HepG2 (cell line): ENCODE data around the gene JPH4. TPM values are rescaled to one million over a fixed set of nuclear protein-coding genes. Genes with fewer than 3 reads are reported as not detected.

Experiments
- BRCA1 ChIP-seq: sonication (generic); formaldehyde crosslinking; IDR thresholded peaks from 2 replicates; pipeline ENCODE4 v1.4.0; 2020; ENCODE audit warnings: missing genetic modification reagents
- CHCHD3 ChIP-seq: sonication (generic); formaldehyde crosslinking; IDR thresholded peaks from 2 replicates; pipeline ENCODE4 v1.8.0; 2022; ENCODE audit warnings: mild to moderate bottlenecking, missing genetic modification reagents, moderate library complexity
- CREM ChIP-seq, 2 experiments: sonication (generic) in 1 of 2; formaldehyde crosslinking in 1 of 2; IDR thresholded peaks; 2 replicates each; pipeline versions ENCODE4 v1.4.0 to v1.6.1; 2016 to 2020; ENCODE audit warnings: antibody characterized with exemption in 1 of 2, mild to moderate bottlenecking in 1 of 2, missing genetic modification reagents in 1 of 2
- EP300 ChIP-seq, 3 experiments: sonication (generic) in 1 of 3; formaldehyde crosslinking in 1 of 3; IDR thresholded peaks; 2 replicates each; pipeline versions ENCODE4 v1.5.1 to v1.6.1; 2011 to 2020; ENCODE audit warnings: low read depth in 2 of 3, low read length in 2 of 3, borderline replicate concordance in 1 of 3, improper control_type of control experiment in 1 of 3, mild to moderate bottlenecking in 1 of 3, missing genetic modification reagents in 1 of 3, moderate library complexity in 1 of 3
- ERF ChIP-seq: IDR thresholded peaks from 2 replicates; pipeline ENCODE4 v1.6.1; 2018; ENCODE audit warnings: missing biosample characterization, missing genetic modification reagents
- HIVEP1 ChIP-seq: sonication (generic); formaldehyde crosslinking; IDR thresholded peaks from 2 replicates; pipeline ENCODE4 v1.4.0; 2020; ENCODE audit warnings: mild to moderate bottlenecking, missing genetic modification reagents
- KDM6A ChIP-seq: IDR thresholded peaks from 2 replicates; pipeline ENCODE4 v1.6.1; 2016; ENCODE audit warnings: low read depth
- NCOR1 ChIP-seq: fragments of 200-600 bp; sonication (generic); IDR thresholded peaks from 2 replicates; pipeline ENCODE4 v1.7.0; 2017; ENCODE audit warnings: antibody characterized with exemption, low read length, borderline replicate concordance
- NR2F6 ChIP-seq, 2 experiments: IDR thresholded peaks; 2 replicates each; pipeline ENCODE4 v1.6.1; 2016; ENCODE audit warnings: antibody characterized with exemption in 1 of 2, mild to moderate bottlenecking in 1 of 2
- NR3C1 ChIP-seq: sonication (generic); formaldehyde crosslinking; IDR thresholded peaks from 2 replicates; pipeline ENCODE4 v1.4.0; 2020; ENCODE audit warnings: missing genetic modification reagents
- TBL1XR1 ChIP-seq: fragments of 150-350 bp; IDR thresholded peaks from 2 replicates; pipeline ENCODE4 v1.6.1; 2014; ENCODE audit warnings: borderline replicate concordance, low read length; ENCODE audit not compliant: partially characterized antibody
- TGIF2 ChIP-seq: IDR thresholded peaks from 2 replicates; pipeline ENCODE4 v1.6.1; 2016; ENCODE audit warnings: control low read depth, missing compliant biosample characterization
- TRIM24 ChIP-seq: sonication (generic); formaldehyde crosslinking; IDR thresholded peaks from 2 replicates; pipeline ENCODE4 v1.8.0; 2022; ENCODE audit warnings: mild to moderate bottlenecking, missing genetic modification reagents
- ZBTB7B ChIP-seq: sonication (generic); formaldehyde crosslinking; IDR thresholded peaks from 2 replicates; pipeline ENCODE4 v1.4.0; 2020; ENCODE audit warnings: missing genetic modification reagents
- ZC3H13 ChIP-seq: sonication (generic); formaldehyde crosslinking; IDR thresholded peaks from 2 replicates; pipeline ENCODE4 v1.8.1; 2023; ENCODE audit warnings: mild to moderate bottlenecking, missing genetic modification reagents, moderate library complexity
- ZFP1 ChIP-seq: IDR thresholded peaks from 2 replicates; pipeline ENCODE4 v1.6.1; 2016
- ZFP37 ChIP-seq: sonication (generic); formaldehyde crosslinking; IDR thresholded peaks from 2 replicates; pipeline ENCODE4 v1.4.0; 2020; ENCODE audit warnings: missing genetic modification reagents, borderline replicate concordance
- ZNF335 ChIP-seq: sonication (generic); formaldehyde crosslinking; IDR thresholded peaks from 2 replicates; pipeline ENCODE4 v1.4.0; 2020; ENCODE audit warnings: missing genetic modification reagents
- ZNF432 ChIP-seq: sonication (generic); formaldehyde crosslinking; IDR thresholded peaks from 2 replicates; pipeline ENCODE4 v1.5.0; 2020; ENCODE audit warnings: missing genetic modification reagents, mild to moderate bottlenecking, borderline replicate concordance
- ZNF773 ChIP-seq: sonication (generic); formaldehyde crosslinking; IDR thresholded peaks from 2 replicates; pipeline ENCODE4 v1.4.0; 2020; ENCODE audit warnings: missing genetic modification reagents, borderline replicate concordance
- ZSCAN12 ChIP-seq: sonication (generic); formaldehyde crosslinking; IDR thresholded peaks from 2 replicates; pipeline ENCODE4 v1.9.0; 2021; ENCODE audit warnings: mild to moderate bottlenecking, missing genetic modification reagents
- polyA plus RNA-seq, 8 experiments: library from polyadenylated mRNA; depleted of rRNA in 3 of 8; stranded (reverse) in 7 of 8; unstranded in 1 of 8; fragments of >200 nt; fragmentation: Illumina TruSeq in 4 of 8; extraction: Trizol in 4 of 8; gene quantifications; 2 replicates each; pipeline versions ENCODE4 v1.2.1 to v1.2.3, GENCODE V29; 2011 to 2016; ENCODE audit warnings: low read depth in 4 of 8, missing spikeins in 1 of 8, mixed read lengths in 1 of 8; ENCODE audit not compliant: insufficient read depth in 1 of 8
- total RNA-seq, 5 experiments: library from RNA; depleted of rRNA; stranded (reverse); fragments of >200 nt; fragmentation: Illumina TruSeq; extraction: Trizol; gene quantifications; 2 replicates each; pipeline ENCODE4 v1.2.3, GENCODE V29; 2016; ENCODE audit warnings: low read depth in 1 of 5
- TF ChIP-seq, protein P1 (sequence below): sonication (generic); formaldehyde crosslinking; IDR thresholded peaks from 2 replicates; pipeline ENCODE4 v1.8.0; 2022; ENCODE audit warnings: missing genetic modification reagents, mild to moderate bottlenecking, moderate library complexity, borderline replicate concordance
- TF ChIP-seq, protein P2 (sequence below): sonication (generic); formaldehyde crosslinking; IDR thresholded peaks from 2 replicates; pipeline ENCODE4 v1.8.0; 2022; ENCODE audit warnings: missing genetic modification reagents, low read depth, mild to moderate bottlenecking, borderline replicate concordance

Gene JPH4
- total and polyA plus RNA-seq, 2 of the 13 experiments (the other 11 are each of a cell fraction or from before 2014, with no cell fraction given), result 0.08 to 0.22 TPM

DNA sequence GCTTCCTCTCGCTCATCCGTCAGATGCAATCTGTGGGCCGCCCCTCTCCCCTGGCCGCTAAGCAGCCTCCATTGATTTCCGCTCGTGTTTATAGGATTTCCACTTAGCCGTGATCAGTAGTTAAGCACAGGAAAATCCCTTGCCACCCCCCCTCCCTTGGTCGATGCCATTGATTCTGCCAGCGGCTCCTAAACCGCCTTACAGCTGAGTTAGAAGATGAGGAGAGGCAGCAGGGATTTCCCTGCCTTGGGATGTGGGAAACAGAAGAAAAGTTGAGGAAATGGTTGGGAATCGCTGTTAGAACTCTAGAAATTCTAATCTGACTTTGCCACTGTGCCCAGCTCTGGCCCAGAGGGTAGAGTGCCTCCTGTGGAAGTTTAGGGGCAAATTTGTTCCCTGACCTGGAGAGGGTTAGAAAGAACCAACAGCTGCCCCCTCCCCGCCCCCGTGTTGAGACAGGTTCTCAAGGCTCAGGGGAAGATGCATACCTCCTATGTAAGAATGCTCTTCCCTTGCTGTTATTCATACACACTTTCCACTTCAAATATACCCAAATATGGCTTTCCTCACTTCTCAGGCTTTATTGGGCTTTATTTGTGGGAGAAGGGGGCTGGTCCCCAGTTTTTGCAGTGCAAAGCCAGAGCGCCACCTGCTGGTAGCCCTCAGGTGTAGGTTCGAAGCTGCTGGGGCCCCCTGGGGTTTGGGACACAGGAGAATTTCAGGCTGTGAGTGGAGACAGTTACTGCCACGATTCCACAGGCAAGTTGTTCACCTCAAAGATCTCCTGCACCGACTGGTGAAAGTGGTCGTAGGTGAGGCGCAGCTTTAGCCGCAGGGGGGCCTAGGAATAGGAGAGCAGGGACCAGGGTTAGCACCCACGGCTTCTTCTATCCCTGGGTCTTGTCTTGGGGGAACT, 19.3 kb downstream of the JPH4 start (continued):
- TF ChIP-seq, protein P1, sequence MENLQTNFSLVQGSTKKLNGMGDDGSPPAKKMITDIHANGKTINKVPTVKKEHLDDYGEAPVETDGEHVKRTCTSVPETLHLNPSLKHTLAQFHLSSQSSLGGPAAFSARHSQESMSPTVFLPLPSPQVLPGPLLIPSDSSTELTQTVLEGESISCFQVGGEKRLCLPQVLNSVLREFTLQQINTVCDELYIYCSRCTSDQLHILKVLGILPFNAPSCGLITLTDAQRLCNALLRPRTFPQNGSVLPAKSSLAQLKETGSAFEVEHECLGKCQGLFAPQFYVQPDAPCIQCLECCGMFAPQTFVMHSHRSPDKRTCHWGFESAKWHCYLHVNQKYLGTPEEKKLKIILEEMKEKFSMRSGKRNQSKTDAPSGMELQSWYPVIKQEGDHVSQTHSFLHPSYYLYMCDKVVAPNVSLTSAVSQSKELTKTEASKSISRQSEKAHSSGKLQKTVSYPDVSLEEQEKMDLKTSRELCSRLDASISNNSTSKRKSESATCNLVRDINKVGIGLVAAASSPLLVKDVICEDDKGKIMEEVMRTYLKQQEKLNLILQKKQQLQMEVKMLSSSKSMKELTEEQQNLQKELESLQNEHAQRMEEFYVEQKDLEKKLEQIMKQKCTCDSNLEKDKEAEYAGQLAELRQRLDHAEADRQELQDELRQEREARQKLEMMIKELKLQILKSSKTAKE (CRISPR knock-in tag), result no peak
- TF ChIP-seq, protein P2, sequence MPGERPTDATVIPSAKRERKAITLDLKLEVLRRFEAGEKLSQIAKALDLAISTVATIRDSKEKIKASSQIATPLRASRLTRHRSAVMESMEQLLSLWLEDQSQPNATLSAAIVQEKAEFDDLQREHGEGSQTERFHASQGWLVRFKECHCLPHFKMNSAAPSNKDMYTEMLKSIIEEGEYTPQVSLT (CRISPR knock-in tag), result no peak; the same call in 1 of the 2 replicates
- TF ChIP-seq KDM6A (CRISPR knock-in tag) (no peak), ZNF432 (CRISPR knock-in tag) (no peak), TBL1XR1 (no peak), ZC3H13 (no peak), ZNF335 (CRISPR knock-in tag) (no peak), ZBTB7B (CRISPR knock-in tag) (peak; percentile 24; the same call in 1 of the 2 replicates), EP300 (IDR thresholded peaks at IDR 0.05; ENCODE audit: low read depth in 2 of 2, low read length in 2 of 2) (no peak), EP300 (CRISPR knock-in tag; IDR thresholded peaks at IDR 0.05; ENCODE audit: borderline replicate concordance) (no peak), ZNF773 (CRISPR knock-in tag) (no peak), BRCA1 (CRISPR knock-in tag) (no peak), NR2F6 (IDR thresholded peaks at IDR 0.05) (no peak), NR2F6 (CRISPR knock-in tag; IDR thresholded peaks at IDR 0.05) (peak; percentile 25; the same call in 1 of the 2 replicates), TGIF2 (CRISPR knock-in tag) (no peak), ZSCAN12 (CRISPR knock-in tag) (no peak), CHCHD3 (CRISPR knock-in tag) (no peak), TRIM24 (CRISPR knock-in tag) (no peak), NCOR1 (no peak), ZFP1 (CRISPR knock-in tag) (peak; percentile 62; the same call in 1 of the 2 replicates), HIVEP1 (peak; percentile 52), NR3C1 (no peak), CREM (IDR thresholded peaks at IDR 0.05) (no peak), CREM (CRISPR knock-in tag; IDR thresholded peaks at IDR 0.05) (no peak), ERF (peak; percentile 58; the same call in 1 of the 2 replicates), ZFP37 (CRISPR knock-in tag) (no peak)
